Neural cell (in vitro differentiated cells): ENCODE data around the gene ERVMER34-1. TPM values are rescaled to one million over a fixed set of nuclear protein-coding genes. Genes with fewer than 3 reads are reported as not detected.

ENCODE experiments used
- H2AFZ ChIP-seq: fragments of 200-600, 300-800 bp; sonication (generic), shearing (Covaris generic); 2 replicates; pipeline ENCODE4 v1.6.0; 2014; ENCODE audit warnings: low read depth, mild to moderate bottlenecking, antibody characterized with exemption, low read length, moderate library complexity
- H3F3A ChIP-seq: fragments of 200-600 bp; shearing (Covaris generic); 2 replicates; pipeline ENCODE4 v1.6.1; 2016; ENCODE audit warnings: mild to moderate bottlenecking, moderate library complexity, mixed read lengths, antibody characterized with exemption, low read length; ENCODE audit not compliant: insufficient read depth, poor library complexity, severe bottlenecking
- H3K27ac ChIP-seq: fragments of 200-600, 300-800 bp; sonication (generic), shearing (Covaris generic); 2 replicates; pipeline ENCODE4 v1.5.1; 2014; ENCODE audit warnings: mild to moderate bottlenecking, low read length, moderate library complexity
- H3K27me3 ChIP-seq: fragments of 300-800, 200-600 bp; sonication (generic), shearing (Covaris generic); 2 replicates; pipeline ENCODE4 v1.6.0; 2014; ENCODE audit warnings: mild to moderate bottlenecking, low read depth, low read length, moderate library complexity; ENCODE audit not compliant: insufficient read depth
- H3K36me3 ChIP-seq: fragments of 300-800, 200-600 bp; sonication (generic), shearing (Covaris generic); 2 replicates; pipeline ENCODE4 v1.5.1; 2014; ENCODE audit warnings: mild to moderate bottlenecking, antibody characterized with exemption, low read length, moderate library complexity; ENCODE audit not compliant: insufficient read depth
- H3K4me2 ChIP-seq: fragments of 300-800, 200-600 bp; sonication (generic), shearing (Covaris generic); 2 replicates; pipeline ENCODE4 v1.6.0; 2014; ENCODE audit warnings: mild to moderate bottlenecking, low read length
- H3K4me3 ChIP-seq: fragments of 300-800, 200-600 bp; sonication (generic), shearing (Covaris generic); 2 replicates; pipeline ENCODE4 v1.5.1; 2014; ENCODE audit warnings: mild to moderate bottlenecking, low read length, moderate library complexity
- H3K79me2 ChIP-seq: fragments of 200-600 bp; shearing (Covaris generic); replicated peaks from 2 replicates; pipeline ENCODE4 v1.6.0; 2014; ENCODE audit warnings: mild to moderate bottlenecking, low read length, moderate library complexity; ENCODE audit not compliant: insufficient read depth
- H3K9ac ChIP-seq: fragments of 300-800, 200-600 bp; sonication (generic), shearing (Covaris generic); 2 replicates; pipeline ENCODE4 v1.6.1; 2016; ENCODE audit warnings: mild to moderate bottlenecking, low read length, mixed read lengths
- H3K9me2 ChIP-seq: fragments of 200-600 bp; shearing (Covaris generic); 2 replicates; pipeline ENCODE4 v1.6.1; 2016; ENCODE audit warnings: mild to moderate bottlenecking, low read length, mixed read lengths; ENCODE audit not compliant: insufficient read depth
- H3K9me3 ChIP-seq: fragments of 200-600, 300-800 bp; sonication (generic), shearing (Covaris generic); 2 replicates; pipeline ENCODE4 v1.6.1; 2016; ENCODE audit warnings: mild to moderate bottlenecking, mixed run types, low read length, moderate library complexity, mixed read lengths
- H4K20me1 ChIP-seq: fragments of 200-600 bp; shearing (Covaris generic); 2 replicates; pipeline ENCODE4 v1.6.1; 2016; ENCODE audit warnings: mild to moderate bottlenecking, mixed run types; ENCODE audit not compliant: insufficient read depth
- CTCF ChIP-seq: fragments of 450-650 bp; IDR thresholded peaks from 2 replicates; pipeline ENCODE4 v1.5.1; 2014; ENCODE audit warnings: antibody characterized with exemption, mild to moderate bottlenecking, moderate library complexity; ENCODE audit not compliant: poor library complexity, severe bottlenecking
- EP300 ChIP-seq: fragments of 450-650 bp; conservative IDR thresholded peaks from 2 replicates; pipeline ENCODE4 v1.6.1; 2014; ENCODE audit warnings: antibody characterized with exemption, mild to moderate bottlenecking, moderate library complexity; ENCODE audit not compliant: poor library complexity, severe bottlenecking
- EZH2 ChIP-seq: fragments of 200-600, 300-800 bp; shearing (Covaris generic), sonication (generic); IDR thresholded peaks from 2 replicates; pipeline ENCODE4 v1.6.1; 2014; ENCODE audit warnings: antibody characterized with exemption, low read length, borderline replicate concordance, mild to moderate bottlenecking; ENCODE audit not compliant: insufficient read depth, poor library complexity, severe bottlenecking
- MXI1 ChIP-seq: fragments of 450-650 bp; conservative IDR thresholded peaks from 2 replicates; pipeline ENCODE4 v1.6.1; 2014; ENCODE audit warnings: antibody characterized with exemption, mild to moderate bottlenecking; ENCODE audit not compliant: poor library complexity, severe bottlenecking
- POLR2AphosphoS5 ChIP-seq: IDR thresholded peaks from 2 replicates; pipeline ENCODE4 v1.6.1; 2012
- RAD21 ChIP-seq: fragments of 450-650 bp; conservative IDR thresholded peaks from 2 replicates; pipeline ENCODE4 v1.6.1; 2014; ENCODE audit warnings: antibody characterized with exemption, mild to moderate bottlenecking, moderate library complexity
- REST ChIP-seq: IDR thresholded peaks from 2 replicates; pipeline ENCODE4 v1.6.1; 2012; ENCODE audit warnings: borderline replicate concordance
- SMC3 ChIP-seq: fragments of 450-650 bp; conservative IDR thresholded peaks from 2 replicates; pipeline ENCODE4 v1.6.1; 2014; ENCODE audit warnings: antibody characterized with exemption, mild to moderate bottlenecking, moderate library complexity; ENCODE audit not compliant: poor library complexity
- TAF1 ChIP-seq: IDR thresholded peaks from 2 replicates; pipeline ENCODE4 v1.6.1; 2012; ENCODE audit warnings: low read depth
- polyA plus RNA-seq: library from polyadenylated mRNA; depleted of rRNA; stranded (reverse); fragments of >200 nt; gene quantifications from 2 replicates; pipeline ENCODE4 v1.2.3, GENCODE V29; 2014

The ERVMER34-1 gene
- polyA plus RNA-seq, 1 donor from 2014 or later = not detected

DNA sequence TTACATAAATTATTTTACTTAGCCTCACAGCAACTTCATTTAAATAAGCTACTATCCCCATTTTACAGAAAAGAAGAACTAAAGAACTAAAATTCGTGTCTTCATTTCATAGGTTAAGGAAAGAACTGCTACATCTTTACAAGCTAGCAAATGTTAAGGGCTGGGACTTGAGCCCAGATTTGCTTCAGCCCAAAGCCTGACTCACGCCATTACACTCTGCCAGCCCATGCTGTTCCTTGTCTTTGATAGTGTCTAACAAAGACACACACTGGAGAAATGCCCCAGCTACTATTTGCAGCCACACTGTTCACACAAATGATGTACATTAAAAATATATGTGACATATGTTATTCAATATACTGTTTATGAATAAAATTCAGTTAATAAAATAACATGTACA, 29.0 kb upstream of the ERVMER34-1 start:
- Histone ChIP-seq H2AFZ (no peak overlapping the region), H3F3A (no peaks in the 10 kb centered on the region), H3K9me3 (no peaks in the 10 kb centered on the region), H3K4me2 (no peak overlapping the region), H3K4me3 (no peak overlapping the region), H3K36me3 (no peaks in the 10 kb centered on the region), H3K27ac (no peak overlapping the region), H4K20me1 (no peaks in the 10 kb centered on the region), H3K9ac (no peak overlapping the region), H3K9me2 (no peaks in the 10 kb centered on the region), H3K79me2 (no peaks in the 10 kb centered on the region), H3K27me3 (no peaks in the 10 kb centered on the region)
- TF ChIP-seq TAF1 (no peak), CTCF (no peak), RAD21 (no peak), REST (no peak), POLR2AphosphoS5 (no peak), SMC3 (no peak), MXI1 (no peak)

DNA sequence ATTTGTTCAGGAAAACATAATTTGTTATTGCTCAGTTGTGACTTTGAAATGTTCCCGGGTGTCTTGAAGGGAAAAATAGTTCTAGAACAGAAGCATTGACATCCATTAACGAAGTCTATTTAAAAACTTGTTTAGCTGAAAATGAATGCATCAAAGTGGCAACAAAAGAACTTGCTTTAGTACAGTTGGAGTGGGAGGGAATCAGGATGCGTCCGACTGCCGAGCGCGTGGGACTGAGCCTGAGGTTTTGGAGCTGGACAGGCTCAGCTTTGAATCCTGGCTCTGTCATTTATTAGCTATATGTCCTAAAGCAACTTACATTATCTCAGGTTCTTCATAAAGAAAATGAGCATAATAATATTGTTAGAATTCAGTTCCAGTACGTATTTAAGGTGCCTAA, 9.0 kb upstream of the ERVMER34-1 start:
- no peaks in the 10 kb centered on the region for H3K27me3 ChIP-seq
- no peak overlapping the region for H2AFZ ChIP-seq
- no peaks in the 10 kb centered on the region for H4K20me1 ChIP-seq
- H3K9me2 ChIP-seq = no peaks in the 10 kb centered on the region
- H3K36me3 ChIP-seq = no peaks in the 10 kb centered on the region
- H3K27ac ChIP-seq = no peak overlapping the region
- no peaks in the 10 kb centered on the region for H3K9me3 ChIP-seq
- no peak overlapping the region for H3K9ac ChIP-seq
- H3K4me3 ChIP-seq = no peak overlapping the region
- H3F3A ChIP-seq = no peaks in the 10 kb centered on the region
- H3K79me2 ChIP-seq = no peaks in the 10 kb centered on the region
- TF ChIP-seq MXI1 (no peak), EP300 (no peak), CTCF (no peak), EZH2 (no peak), TAF1 (no peak), SMC3 (no peak), RAD21 (no peak), POLR2AphosphoS5 (no peak), REST (no peak)
- no peak overlapping the region for H3K4me2 ChIP-seq
